GM18520 (cell line): ENCODE data around the gene SLC13A3.

ENCODE experiments used
- ATAC-seq: cut with Tn5 transposase; IDR thresholded peaks from one replicate; pipeline ENCODE4 v1.9.1; 2021; ENCODE audit not compliant: unreplicated experiment

SLC13A3 gene

DNA sequence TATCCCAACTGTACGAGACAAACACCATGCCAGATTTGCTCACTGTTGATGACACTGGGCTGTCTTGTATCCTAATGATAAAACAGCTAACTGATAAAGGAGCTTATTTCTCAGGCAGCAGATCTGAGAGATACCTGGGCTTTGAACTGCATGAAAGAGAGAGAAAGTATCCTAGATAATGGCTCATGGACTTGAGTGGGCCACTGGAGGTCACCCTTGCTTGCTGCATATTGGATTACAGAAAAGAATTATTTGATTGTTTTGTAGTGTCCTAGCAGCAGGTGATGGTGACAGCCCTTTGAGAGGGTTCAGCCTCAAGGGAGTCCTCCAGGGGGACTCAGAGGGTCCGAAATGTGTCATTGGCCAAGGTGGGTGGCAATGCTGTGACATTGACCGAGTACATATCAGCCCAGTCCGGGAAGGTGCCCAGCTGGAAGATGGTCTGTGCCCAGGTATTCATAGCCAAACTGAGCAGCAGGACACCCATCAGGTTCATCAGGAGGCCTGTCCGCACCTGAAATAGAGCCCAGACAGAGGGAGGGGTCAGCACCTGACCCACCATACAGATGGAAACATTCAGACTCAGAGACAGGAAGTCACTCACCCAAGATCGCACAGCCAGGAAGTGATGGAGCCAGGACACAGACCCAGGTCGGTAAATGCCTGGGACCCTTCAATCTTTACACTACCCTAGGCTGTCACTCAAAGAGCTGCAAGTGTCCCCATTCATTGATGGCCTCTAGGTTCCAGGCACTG, 91.4 kb downstream of the SLC13A3 start:
- no peak for ATAC-seq

DNA sequence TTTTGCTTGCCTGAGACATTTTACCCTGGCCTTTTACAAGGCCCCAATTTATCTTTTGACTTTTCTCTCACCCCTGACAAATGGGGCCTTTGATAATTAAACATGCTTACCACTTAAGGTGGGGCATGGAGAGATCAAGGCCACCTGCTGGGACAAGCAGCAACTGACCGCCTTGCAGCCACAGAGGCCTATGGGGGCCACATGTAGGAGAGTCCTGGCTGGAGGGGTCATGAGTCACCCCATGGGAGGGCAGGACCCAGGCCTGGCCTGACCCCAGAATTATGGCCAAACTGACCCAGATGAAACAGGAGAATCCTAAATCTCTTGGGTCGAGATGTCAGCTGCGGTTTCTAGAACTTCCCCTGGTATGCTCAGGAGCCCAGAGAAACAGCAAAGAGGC, 92.3 kb downstream of the SLC13A3 start:
- no peak for ATAC-seq

DNA sequence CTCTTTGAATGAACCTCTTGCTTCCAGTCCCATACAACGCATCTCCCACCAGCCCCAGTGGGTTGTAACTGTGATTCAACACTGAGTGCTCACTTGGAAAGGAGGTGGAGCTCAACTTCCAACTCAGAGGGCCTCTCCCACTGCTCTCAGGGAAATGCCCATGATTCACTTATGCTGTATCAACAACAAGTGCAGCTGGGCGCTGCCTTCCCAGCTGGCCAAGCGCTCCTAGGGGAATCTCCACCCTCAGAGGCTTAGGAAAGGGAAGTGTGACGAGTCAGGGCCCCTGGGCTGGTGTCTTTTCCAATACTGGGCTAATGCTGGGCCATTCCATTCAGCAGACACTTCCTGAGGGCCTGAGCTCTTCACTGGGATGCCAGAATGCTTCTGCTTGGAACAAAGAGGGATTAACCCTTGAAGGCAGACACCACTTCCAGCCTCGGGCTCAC, 92.7 kb downstream of the SLC13A3 start:
- ATAC-seq, result no peak

DNA sequence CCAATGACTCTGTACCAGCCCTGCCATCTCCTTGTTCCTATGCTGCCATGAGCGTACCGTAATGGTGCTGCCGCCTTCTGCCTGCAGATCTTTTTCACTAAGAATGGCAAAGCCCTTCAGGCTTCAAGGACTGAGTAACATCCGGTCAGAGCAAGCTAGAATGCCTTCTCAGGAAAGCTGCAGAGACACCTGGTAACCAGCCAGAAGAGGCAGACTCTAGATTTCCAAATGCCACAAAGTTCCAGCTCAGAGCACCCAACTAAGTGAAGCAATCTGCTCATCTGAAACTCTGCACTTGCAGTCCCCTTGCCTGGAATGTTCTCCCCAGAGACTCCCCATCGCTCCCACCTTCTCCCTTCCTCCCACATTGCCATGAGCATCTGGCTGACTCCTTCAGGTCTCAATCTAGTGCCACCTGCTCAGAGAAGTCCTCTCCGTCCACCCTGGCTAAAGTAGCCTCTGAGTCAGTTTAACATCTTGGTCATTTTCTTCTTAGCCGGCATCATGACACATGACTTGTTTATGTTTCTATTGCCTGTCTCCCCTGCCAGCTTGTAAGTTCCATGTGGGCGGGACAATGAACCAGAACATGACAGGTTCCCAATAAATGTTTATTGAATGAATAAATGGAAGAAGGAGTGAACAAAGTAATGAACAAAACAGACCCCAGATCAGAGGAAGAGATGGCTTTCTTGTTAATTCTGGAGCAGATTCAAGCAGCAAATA, 93.9 kb downstream of the SLC13A3 start:
- ATAC-seq, result no peak

DNA sequence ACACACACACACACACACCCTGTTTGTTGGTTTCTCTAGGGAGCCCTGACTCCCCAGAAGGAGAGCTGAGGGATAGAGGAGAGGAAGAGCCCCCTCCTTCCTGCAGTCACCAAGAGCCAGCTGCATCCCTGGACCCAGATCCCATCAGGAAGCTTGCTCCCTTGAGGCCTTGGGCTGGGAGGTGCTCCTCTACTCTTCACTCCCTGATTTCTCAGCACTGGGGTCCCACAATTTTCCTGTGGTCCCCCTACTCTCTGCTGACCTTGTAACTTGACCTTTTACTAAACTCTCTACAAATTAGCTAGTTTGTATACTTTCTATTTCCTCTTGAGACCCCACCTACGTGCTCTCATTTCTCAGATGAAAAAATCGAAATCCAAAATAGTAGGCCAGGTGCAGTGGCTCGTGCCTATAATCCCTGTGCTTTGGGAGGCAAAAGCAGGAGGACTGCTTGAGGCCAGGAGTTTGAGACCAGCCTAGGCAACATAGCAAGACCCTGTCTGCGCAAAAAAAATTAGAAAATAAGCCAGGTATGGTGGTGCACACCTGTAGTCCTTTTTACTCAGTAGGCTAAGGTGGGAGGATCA, 95.8 kb downstream of the SLC13A3 start:
- ATAC-seq, result no peak

DNA sequence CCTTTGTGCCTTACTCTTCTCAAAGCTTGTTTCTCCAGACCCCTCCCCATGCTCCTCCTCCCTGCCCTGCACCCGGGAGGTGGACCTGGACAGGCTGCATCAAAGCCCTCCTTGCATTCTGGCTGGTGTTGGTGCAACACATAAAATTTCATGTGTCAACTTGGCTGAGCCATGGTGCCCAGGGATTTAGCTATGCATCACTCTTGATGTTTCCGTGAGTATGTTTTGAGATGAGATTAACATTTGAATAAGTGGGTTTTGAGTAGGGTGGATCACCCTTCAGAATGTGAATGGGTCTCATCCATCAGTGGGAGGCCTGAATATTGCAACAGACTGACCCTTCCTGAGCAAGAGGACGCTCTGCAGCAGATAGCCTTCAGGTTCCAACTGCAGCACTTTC, 96.4 kb downstream of the SLC13A3 start:
- no peak for ATAC-seq

DNA sequence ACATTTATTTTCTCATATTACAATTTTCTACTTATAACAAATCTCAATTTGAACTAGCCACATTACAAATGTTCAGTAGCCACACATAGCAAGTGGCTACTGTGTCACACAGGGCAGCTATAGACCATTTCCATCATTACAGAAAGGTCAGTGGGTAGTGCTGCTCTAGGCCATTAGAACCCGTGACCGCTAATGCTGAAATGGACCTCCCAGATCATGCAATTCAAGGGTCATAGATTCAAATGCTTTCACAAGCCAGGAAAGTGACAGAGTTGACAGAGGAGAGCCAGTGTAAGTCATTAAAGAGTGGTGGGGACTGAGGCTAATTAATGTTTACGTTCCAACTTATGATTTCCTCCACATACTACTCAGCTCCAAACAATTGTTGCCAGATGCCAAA, 97.3 kb downstream of the SLC13A3 start:
- no peak for ATAC-seq

DNA sequence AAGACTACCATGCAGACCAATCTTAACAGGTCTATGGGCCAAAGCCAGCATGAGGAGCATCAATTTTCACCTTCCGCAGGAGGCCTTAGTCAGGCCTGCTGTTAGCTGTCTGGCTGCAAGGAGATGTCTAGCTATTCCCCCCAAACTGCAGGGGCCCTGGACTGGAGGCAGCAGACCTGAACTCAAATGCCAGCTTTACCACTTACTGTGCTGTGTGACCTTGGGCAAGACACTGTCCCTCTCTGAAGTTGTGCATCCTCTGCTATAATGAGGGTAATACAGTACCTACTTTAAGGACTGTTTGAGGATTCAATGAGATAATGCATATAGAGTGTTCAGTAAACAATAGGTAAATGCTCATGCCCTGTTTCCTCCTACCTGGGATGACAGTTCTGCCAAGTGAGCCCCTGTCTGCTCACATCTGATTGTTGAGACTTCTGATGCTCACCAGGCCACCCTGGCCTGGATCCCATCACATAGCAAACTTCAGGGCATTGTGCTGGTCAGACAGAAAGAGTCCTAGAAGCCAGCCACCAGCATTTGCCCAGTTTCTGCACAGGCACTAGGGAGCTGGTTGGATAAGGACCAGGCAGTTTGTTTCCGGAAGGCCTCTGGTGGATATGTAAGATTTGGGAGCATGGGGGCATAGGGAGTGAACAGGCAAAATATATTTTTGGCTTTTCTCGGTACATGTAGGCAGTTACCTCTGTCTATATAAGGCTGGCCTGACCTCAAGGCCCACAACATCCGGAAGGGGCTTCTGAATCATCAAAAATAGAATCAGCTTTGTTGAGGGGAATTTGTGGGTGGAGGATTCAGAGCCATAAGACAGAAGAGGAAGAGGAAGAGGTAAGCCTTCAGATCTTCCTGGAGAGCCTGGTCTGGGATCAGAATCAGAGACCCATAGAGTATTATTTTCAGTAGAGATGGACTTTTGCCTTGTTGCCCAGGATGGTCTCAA, 98.5 kb downstream of the SLC13A3 start:
- ATAC-seq, result no peak

DNA sequence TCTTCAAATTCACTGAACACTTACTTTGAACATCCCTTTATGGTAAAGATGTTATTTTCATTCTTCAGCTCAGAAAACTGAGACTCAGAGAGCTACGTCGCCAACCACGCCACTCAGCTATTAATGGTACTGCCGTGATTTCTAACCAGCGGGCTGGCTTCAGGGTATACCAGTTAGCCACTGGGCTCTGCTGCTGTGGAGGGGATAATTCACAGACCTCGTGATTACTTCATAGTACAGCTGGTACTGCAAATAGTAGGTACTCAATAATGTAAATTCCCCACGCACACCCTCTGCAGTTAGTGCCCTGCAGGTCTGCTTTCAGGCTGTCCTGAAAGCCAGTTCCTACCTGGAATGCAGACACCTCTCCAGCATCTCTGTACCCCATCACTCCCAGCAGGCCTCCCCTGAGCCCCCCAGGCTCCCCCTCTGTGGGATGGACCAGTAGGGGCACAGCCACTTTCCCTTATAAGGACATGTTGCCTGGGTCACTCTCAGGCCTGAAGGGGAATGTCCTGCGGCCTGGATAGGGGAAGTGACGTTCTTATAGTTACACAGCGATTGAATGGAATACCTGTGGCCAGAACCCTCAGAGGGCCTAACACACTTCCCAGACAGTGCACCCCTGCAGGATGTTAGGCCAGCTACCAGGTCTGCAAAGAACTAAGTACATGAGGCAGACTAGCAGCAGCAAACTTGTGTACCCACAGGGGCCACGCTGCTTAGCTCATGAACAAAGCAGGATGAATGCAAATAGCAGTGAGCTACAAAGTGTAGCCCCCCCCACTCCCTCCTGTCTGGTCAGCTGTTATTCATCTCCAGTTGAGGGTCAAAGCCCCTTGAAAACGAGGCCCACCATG, 99.5 kb downstream of the SLC13A3 start:
- no peak for ATAC-seq

DNA sequence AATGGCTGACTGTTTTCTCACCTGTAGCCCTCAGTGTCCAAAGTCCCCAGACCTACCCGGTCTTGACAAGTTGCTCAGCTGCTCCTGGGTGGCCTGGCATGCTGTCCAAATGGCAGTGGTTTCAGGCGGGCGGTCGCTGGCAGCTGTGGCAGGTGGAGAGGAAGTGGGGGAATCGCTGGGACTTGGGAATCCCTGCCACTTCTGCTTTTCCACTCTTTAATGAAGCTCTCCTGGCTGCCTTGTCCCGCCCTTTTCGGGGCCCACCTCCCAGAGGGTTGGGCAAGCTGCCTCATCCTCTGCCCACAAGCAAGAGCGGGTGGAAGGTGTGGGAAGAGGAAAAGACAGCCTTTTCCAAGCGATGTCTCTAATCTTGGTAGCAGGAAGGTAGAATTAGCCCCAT, 100.8 kb downstream of the SLC13A3 start, which contains the start of gene OCSTAMP:
OCSTAMP (minus strand) TSS at position 194 of the 400 bp plus-strand sequence; CDS start at position 100, 94 bp downstream.
- no peak for ATAC-seq

DNA sequence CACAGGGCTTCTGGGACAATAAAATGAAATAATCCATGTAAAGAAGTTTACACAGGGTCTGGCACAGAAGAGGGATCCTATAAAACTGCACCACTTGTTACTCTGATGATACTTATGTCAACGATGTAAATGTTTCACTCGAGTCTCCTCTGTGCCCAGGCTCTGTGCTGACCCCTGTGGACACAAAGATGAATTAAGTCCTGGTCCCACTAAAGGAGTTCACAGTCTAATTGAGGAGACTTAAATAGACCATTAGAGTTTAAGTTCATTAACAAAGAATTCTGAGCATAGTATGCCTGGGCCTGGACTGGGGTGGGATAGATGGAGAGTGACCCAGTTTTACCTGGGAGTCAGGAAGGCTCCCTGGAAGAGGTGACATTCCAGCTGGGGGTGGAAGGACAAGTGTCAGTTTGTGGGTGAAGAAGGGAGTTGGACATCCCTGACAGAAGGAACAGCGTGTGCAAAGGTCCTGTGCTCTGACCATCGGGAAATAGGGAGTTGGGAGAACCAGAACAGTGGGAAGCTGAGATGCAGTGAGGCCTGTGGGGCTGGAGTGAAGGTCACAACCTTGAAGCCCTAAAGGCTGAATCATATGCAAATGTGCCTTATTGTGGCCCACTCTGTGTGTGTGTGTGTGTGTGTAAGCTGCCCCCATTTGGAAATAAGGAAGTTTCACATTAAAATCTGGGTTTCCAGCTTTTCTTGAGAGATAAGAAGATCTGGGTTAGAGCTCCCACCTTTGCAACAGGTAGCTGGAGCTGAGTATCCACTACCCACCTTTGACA, 101.9 kb downstream of the SLC13A3 start:
- no peak for ATAC-seq

DNA sequence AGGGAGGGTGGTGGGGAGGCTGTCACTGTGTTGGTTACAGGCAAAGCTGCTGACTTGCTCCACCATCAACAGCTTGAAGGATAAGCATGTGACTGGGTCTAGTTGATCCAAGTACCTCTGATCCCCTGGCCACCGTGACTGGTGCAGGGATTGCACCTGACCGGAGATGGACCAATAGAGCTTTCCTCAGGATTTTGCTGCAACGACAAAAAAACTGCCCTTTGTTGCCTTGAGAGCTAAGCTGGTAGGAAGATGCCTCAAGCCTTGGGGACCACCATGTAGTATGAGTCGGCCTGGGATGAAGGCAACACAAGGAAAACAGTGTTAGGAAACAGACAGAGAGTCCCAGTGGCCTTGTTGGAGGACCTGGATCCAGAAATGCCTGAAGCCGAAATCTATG, 102.6 kb downstream of the SLC13A3 start:
- ATAC-seq, result no peak

DNA sequence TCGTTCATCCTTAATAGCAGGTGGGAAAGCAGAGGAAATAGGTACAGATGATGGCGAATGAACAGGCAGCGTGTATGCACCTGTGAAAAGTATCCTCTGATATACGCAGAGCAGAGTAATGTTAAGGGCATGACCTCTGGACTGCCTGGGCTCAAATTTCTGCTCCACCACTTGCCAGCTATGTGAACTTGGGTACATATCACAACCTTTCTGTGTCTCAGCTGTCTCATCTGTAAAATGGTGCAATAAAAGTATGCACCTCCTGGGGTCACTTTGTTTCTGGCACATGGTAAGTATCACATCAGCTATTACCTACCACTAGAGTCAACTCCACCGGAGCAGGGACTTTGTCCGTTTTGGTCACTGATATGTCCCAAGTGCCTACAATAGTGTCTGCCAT, 103.3 kb downstream of the SLC13A3 start:
- no peak for ATAC-seq

DNA sequence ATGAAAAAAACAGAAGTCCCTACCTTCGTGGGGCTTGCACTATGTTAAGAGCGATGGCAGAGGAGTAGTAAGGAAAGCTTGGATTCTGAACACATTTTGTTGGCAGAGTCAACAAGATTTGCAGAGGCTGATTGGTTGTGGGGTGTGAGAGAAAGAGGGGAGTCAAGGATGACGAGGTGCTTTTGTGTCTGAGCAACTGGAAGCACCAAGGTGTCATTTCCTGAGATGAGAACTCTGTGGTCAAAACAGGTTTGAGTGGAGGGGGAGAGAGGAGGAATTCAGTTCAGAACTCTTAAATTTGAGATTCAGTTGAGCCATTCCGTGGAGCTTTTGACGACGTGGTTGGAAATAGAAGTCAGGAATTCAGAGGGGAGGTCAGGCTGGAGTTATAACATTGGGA, 104.3 kb downstream of the SLC13A3 start:
- no peak for ATAC-seq

DNA sequence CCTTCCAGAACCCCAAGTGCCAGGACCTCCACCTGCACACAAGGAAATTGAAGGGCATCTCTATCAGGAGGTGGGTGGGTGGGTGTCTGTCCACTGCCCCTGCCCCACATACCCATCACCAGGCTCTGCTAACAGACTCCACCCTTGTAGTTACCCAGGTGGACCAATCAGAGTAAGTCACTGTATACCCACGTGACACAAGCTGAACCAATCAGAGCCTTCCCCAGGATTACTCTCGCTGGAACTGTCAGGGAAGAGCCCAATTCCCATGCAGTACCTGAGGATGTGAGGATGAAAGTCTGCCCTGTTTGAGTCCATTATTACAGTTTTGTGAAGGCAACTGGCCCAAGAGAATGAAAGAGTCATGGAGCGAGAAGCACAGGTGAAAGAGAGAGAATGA, 105.0 kb downstream of the SLC13A3 start:
- no peak for ATAC-seq

DNA sequence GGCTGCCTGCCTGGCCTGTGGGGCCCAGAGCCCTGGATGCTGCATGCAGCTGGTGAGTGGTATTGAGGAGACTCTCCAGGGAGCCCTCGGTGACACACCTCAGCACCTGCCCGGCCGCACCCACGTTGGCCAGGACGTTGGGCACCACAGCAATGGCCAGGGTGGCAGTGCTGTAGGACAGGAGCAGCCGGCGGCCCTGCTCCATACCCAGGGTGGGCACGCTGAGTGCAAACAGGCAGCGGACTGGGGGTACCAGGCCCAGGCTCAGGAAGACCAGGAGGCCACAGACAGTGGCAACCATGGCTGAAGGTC, 105.5 kb downstream of the SLC13A3 start:
- no peak for ATAC-seq

DNA sequence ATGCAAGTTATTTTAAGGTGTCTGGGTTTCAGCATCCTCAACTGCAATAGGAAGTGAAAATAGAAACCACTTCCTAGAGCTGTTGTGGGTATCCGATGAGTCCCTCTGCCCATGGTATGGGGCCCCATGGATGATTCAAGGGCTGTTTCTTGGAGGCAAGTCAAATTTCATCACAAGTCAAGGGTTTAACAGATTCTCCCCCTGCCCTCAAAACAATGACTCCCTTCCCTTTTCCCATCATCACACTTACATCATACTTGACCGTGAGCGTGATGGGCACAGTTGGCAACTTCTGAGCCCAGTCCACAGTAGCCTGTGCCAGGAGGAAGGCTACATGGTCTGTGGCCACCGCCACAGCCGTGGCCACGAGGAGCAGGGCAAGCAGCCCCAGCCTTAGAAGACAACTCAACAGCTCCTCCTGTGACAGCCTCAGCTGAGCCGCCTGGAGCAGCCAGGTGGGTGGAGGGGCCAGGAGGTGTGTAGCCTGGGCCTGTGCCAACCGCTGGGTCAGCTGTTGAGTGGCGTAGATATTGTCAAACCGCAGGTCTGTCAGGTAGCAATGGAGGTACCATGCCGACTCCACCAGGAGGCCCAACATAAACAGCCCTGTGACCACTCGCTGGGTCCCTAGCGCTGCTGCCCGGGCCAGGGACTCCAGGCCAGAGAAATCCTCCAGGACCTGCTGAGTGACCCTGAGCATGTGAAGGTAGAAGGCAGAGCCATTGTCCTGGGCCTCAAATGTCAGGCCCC, 106.0 kb downstream of the SLC13A3 start:
- no peak for ATAC-seq

DNA sequence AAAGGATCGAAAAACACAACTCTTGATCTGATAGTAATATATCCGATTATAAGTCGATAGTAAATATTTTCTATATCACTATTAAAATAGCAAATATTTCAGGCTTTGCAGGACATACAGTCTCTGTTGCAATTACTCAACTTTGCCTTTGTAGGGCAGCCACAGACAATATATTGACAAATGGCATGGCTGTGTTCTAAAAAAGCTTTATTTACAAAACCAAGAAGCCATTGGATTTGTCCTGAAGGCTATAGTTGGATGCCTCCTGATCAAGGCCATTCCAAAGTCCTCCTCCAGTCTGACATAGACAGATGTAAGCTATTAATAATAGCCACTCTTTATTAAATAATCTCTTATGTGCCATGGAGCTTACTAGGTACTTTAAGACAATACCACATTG, 106.7 kb downstream of the SLC13A3 start:
- no peak for ATAC-seq

DNA sequence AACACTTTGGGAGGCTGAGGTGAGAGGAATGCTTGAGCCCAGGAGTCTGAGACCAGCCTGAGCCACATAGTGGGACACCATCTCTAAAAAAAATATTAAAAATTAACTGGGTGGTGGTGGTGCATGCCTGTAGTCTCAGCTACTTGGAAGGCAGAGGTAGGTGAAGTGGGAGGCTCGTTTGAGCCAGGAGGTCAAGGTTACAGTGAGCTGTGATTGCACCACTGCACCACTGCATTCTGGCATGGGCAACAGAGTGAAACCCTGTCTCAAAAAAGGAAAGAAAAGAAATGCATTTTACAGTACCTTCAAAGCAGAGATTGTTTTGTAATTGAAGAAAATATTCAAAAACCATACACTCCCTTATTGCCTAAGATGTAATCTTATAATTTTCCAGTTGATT, 107.3 kb downstream of the SLC13A3 start:
- ATAC-seq, result no peak
